Body of pancreas (tissue), 4 donors: ENCODE results near the gene ATP8A2. TPM values are rescaled to one million over a fixed set of nuclear protein-coding genes. Genes with fewer than 3 reads are reported as not detected.

Experiments
- ATAC-seq: fragments of 150-250 bp; one replicate; pipeline ENCODE4 v1.9.1; 2016
- DNase-seq, 4 donors: peaks; one replicate each; pipeline ENCODE4 v3.0.0-alpha.2; 2019
- H3K27ac ChIP-seq, 4 donors: fragments of 200-600 bp; sonication (generic); 1 replicate in 3 of 4; 2 replicates in 1 of 4; pipeline versions ENCODE4 v1.5.1 to v1.6.1; 2016 to 2019; ENCODE audit warnings: mild to moderate bottlenecking in 1 of 4, mixed read lengths in 1 of 4, moderate library complexity in 1 of 4
- H3K27me3 ChIP-seq, 2 donors: fragments of 200-600 bp; sonication (generic); one replicate each; pipeline ENCODE4 v1.6.0; 2016; ENCODE audit warnings: mild to moderate bottlenecking in 1 of 2
- H3K36me3 ChIP-seq, 2 donors: fragments of 200-600 bp; sonication (generic); replicated peaks in 1 of 2; 2 replicates each; pipeline ENCODE4 v1.5.1; 2016; ENCODE audit warnings: low read depth in 2 of 2; ENCODE audit not compliant: insufficient read depth in 1 of 2
- H3K4me1 ChIP-seq: fragments of 200-600 bp; sonication (generic); one replicate; pipeline ENCODE4 v1.6.0; 2016
- H3K4me3 ChIP-seq, 2 donors: fragments of 200-600 bp; sonication (generic); 1 replicate in 1 of 2; 2 replicates in 1 of 2; pipeline ENCODE4 v1.5.1; 2016 to 2019
- H3K9me3 ChIP-seq, 3 donors: fragments of 200-600 bp; sonication (generic); 1 replicate in 2 of 3; 2 replicates in 1 of 3; pipeline ENCODE4 v1.5.1; 2016
- POLR2A ChIP-seq, 3 donors: fragments of 450-650 bp; IDR thresholded peaks; one replicate each; pipeline ENCODE4 v1.6.1; 2016; ENCODE audit warnings: antibody characterized with exemption in 3 of 3, mild to moderate bottlenecking in 2 of 3
- WGBS, 2 donors: methylation state at CpG; one replicate each; pipeline ENCODE4 v1.1.5; 2017; 5-methylcytosine and 5-hydroxymethylcytosine counted together
- intact Hi-C: fragments of 100-400 bp; cut with DNase I; formaldehyde crosslinking; loops from one replicate; pipeline ENCODE4 v1.15.1; 2023
- total RNA-seq, 2 donors: library from RNA; depleted of rRNA; stranded (reverse); fragments of >200 nt; gene quantifications; one replicate each; pipeline ENCODE4 v1.1.0, GENCODE V29; 2016
- TF ChIP-seq, protein P1 (sequence below), 7 experiments: fragments of 450-650 bp in 4 of 7; fragments of 200-600 bp in 3 of 7; sonication (generic) in 3 of 7; IDR thresholded peaks; one replicate each; pipeline ENCODE4 v1.5.1; 2016 to 2019; ENCODE audit warnings: antibody characterized with exemption in 7 of 7

The ATP8A2 gene
- total RNA-seq, 2 donors from 2014 or later = under 0.01 TPM; not detected in 1

DNA sequence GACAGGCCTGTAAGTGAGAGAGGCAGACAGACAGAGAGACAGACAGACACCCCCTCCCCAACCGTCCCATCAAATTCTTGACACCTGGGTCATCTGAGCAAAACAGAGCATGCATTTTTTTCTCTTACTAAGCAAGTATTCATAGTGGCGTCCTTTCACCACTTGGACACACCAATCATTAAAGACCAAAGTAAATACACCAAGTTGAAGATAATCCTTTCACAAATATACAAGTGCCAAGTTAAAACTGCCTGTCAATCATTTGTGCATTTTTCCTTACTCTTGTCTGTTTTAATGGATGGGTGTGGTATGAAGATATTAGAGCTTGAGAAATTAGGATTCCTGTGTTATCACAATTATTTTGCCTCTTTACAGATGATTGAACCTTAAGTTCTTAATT is 337.3 kb downstream of the ATP8A2 start:
- Histone ChIP-seq H3K27ac (no peak overlapping the region), H3K9me3 (no peaks in the 10 kb centered on the region), H3K36me3 (no peaks in the 10 kb centered on the region), H3K27me3 (no peaks in the 10 kb centered on the region), H3K4me1 (no peaks in the 10 kb centered on the region), H3K4me3 (no peak overlapping the region)
- ATAC-seq (no peak), DNase-seq (no peak)
- WGBS, 2 donors = 48 to 50% methylated on average over 2 of the region's 2 CpGs
- no peak for TF ChIP-seq POLR2A (IDR thresholded peaks at IDR 0.05)
- TF ChIP-seq, protein P1, sequence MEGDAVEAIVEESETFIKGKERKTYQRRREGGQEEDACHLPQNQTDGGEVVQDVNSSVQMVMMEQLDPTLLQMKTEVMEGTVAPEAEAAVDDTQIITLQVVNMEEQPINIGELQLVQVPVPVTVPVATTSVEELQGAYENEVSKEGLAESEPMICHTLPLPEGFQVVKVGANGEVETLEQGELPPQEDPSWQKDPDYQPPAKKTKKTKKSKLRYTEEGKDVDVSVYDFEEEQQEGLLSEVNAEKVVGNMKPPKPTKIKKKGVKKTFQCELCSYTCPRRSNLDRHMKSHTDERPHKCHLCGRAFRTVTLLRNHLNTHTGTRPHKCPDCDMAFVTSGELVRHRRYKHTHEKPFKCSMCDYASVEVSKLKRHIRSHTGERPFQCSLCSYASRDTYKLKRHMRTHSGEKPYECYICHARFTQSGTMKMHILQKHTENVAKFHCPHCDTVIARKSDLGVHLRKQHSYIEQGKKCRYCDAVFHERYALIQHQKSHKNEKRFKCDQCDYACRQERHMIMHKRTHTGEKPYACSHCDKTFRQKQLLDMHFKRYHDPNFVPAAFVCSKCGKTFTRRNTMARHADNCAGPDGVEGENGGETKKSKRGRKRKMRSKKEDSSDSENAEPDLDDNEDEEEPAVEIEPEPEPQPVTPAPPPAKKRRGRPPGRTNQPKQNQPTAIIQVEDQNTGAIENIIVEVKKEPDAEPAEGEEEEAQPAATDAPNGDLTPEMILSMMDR (IDR thresholded peaks at IDR 0.05) = no peak
- intact Hi-C loops = no loop called here

GRCh38 chr13:25715760-25716159 is 344.0 kb downstream of the ATP8A2 start:
- Histone ChIP-seq H3K9me3 (no peaks in the 10 kb centered on the region), H3K4me1 (no peaks in the 10 kb centered on the region), H3K36me3 (no peaks in the 10 kb centered on the region), H3K27ac (no peak overlapping the region), H3K27me3 (no peaks in the 10 kb centered on the region), H3K4me3 (no peak overlapping the region)
- intact Hi-C loops = no loop called here
- TF ChIP-seq, protein P1 (IDR thresholded peaks at IDR 0.05) = no peak
- TF ChIP-seq POLR2A (IDR thresholded peaks at IDR 0.05) = no peak
- no peak for ATAC-seq
- no peak for DNase-seq
- 48 to 60% methylated on average over 1 of the region's 1 CpG for WGBS, 2 donors

DNA sequence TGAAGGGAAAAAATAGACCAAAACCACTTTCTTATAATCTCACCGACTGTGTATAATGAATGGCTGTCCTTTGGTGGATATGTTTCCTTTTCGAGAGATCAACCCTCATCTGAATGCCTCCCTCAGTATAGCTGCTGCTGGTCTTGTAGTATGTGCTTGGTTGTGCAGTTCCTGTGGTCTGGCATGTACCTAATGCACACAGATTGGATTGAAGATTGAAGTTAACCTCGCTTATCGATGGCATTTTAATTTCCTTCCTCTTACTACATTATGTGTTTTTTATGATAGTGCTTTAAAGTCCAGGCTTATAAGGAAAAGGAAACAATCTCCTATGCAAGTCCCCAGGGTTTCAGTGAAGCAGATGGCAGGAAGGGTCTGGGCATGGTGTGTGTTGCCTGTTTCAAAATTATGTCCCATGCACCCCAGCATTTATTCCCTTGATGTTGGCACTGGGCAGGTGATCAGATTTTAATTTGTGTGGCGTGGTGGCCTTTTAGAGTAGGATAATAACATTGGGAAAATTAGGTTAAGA is 346.0 kb downstream of the ATP8A2 start:
- ATAC-seq (no peak), DNase-seq (no peak)
- TF ChIP-seq, protein P1 (IDR thresholded peaks at IDR 0.05) = no peak
- no peak for TF ChIP-seq POLR2A (IDR thresholded peaks at IDR 0.05)
- no peaks in the 10 kb centered on the region for H3K4me1 ChIP-seq
- 61 to 68% methylated on average over 5 of the region's 5 CpGs for WGBS, 2 donors
- intact Hi-C loops = no loop called here
- H3K4me3 ChIP-seq = no peak overlapping the region
- H3K27ac ChIP-seq = no peak overlapping the region
- no peaks in the 10 kb centered on the region for H3K9me3 ChIP-seq
- no peaks in the 10 kb centered on the region for H3K27me3 ChIP-seq
- H3K36me3 ChIP-seq = no peaks in the 10 kb centered on the region

- 93% methylated on average over 2 of the region's 2 CpGs; no CpG with 5 or more reads in 1 of the 2 donors for WGBS, 2 donors
- Histone ChIP-seq H3K36me3 (no peaks in the 10 kb centered on the region), H3K4me1 (no peaks in the 10 kb centered on the region), H3K27ac (no peak overlapping the region), H3K9me3 (no peaks in the 10 kb centered on the region), H3K4me3 (no peak overlapping the region), H3K27me3 (no peaks in the 10 kb centered on the region)
- intact Hi-C loops = no loop called here
- DNase-seq (no peak), ATAC-seq (no peak)
- no peak for TF ChIP-seq POLR2A (IDR thresholded peaks at IDR 0.05)
- TF ChIP-seq, protein P1 (IDR thresholded peaks at IDR 0.05) = no peak
These were observed 347.9 kb downstream of the ATP8A2 start for GRCh38 chr13:25719666-25720065.

DNA sequence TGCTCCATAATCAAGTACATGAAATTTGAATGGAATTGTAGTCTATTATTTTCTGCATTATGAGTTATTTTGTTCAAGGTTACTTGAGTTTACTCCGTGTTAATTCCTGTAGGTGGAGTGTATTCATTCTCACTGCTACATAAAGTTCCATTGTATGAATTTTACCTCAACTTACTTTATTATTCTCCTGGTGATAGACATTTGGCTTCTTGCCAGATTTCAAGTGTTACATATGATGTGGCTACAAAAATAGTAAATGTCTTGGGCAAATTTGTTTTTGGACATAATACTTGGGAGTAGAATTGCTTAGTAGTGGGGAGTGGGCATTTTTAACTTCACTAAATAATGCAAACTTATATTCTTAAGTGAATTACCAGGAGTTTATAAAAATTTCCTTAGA is 351.1 kb downstream of the ATP8A2 start:
- TF ChIP-seq, protein P1 (IDR thresholded peaks at IDR 0.05) = no peak
- TF ChIP-seq POLR2A (IDR thresholded peaks at IDR 0.05) = no peak

More for the DNA sequence above, 351.1 kb downstream of the ATP8A2 start:
- 62 to 64% methylated on average over 1 of the region's 1 CpG for WGBS, 2 donors
- ATAC-seq = no peak
- no peak for DNase-seq
- Histone ChIP-seq H3K4me1 (peaks cover 9% of the 10 kb centered on the region), H3K27me3 (no peaks in the 10 kb centered on the region), H3K9me3 (no peaks in the 10 kb centered on the region), H3K4me3 (no peak overlapping the region), H3K27ac (no peak overlapping the region), H3K36me3 (no peaks in the 10 kb centered on the region)
- intact Hi-C loops = no loop called here
